OCI-LY3 (cell line): ENCODE measurements around the gene MDGA2.
"Not testable (repeated sequence)": the region's sequence is repeated elsewhere in the genome, so short reads cannot be mapped to it uniquely, and the experiment has no call there.

Experiments
- H2AFZ ChIP-seq: fragments of 200-600, 300-600 bp; shearing (Covaris generic); 2 replicates; pipeline ENCODE4 v1.6.0; 2014; ENCODE audit warnings: antibody characterized with exemption, low read depth, low read length
- H3K27ac ChIP-seq: fragments of 200-600, 300-600 bp; sonication (generic); 2 replicates; pipeline ENCODE4 v1.5.1; 2014; ENCODE audit warnings: mild to moderate bottlenecking, low read length, moderate library complexity, mixed read lengths
- H3K27me3 ChIP-seq: fragments of 200-600, 300-600 bp; sonication (generic); 2 replicates; pipeline ENCODE4 v1.6.1; 2014; ENCODE audit warnings: low read depth, low read length, mixed read lengths
- H3K36me3 ChIP-seq: fragments of 200-600, 300-600 bp; sonication (generic); replicated peaks from 2 replicates; pipeline ENCODE3; 2014; ENCODE audit warnings: low read depth, low read length, mixed read lengths
- H3K4me1 ChIP-seq: fragments of 300-600, 200-600 bp; sonication (generic); 2 replicates; pipeline ENCODE4 v1.6.1; 2014; ENCODE audit warnings: low read length, mixed read lengths
- H3K4me2 ChIP-seq: fragments of 200-600, 300-600 bp; sonication (generic); 2 replicates; pipeline ENCODE4 v1.6.1; 2014; ENCODE audit warnings: low read length, mixed read lengths
- H3K4me3 ChIP-seq: fragments of 300-600, 200-600 bp; sonication (generic); 2 replicates; pipeline ENCODE4 v1.5.1; 2014; ENCODE audit warnings: antibody characterized with exemption, mild to moderate bottlenecking, low read length, moderate library complexity
- H3K79me2 ChIP-seq: fragments of 300-600, 200-600 bp; shearing (Covaris generic); 2 replicates; pipeline ENCODE4 v1.6.1; 2014; ENCODE audit warnings: mild to moderate bottlenecking, low read length, mixed read lengths
- H3K9ac ChIP-seq: fragments of 300-600, 200-600 bp; shearing (Covaris generic); 2 replicates; pipeline ENCODE4 v1.6.0; 2014; ENCODE audit warnings: mild to moderate bottlenecking, low read length, moderate library complexity
- H3K9me3 ChIP-seq: fragments of 200-600, 300-600 bp; shearing (Covaris generic); 2 replicates; pipeline ENCODE4 v1.6.1; 2014; ENCODE audit warnings: low read length, mixed read lengths; ENCODE audit not compliant: insufficient read depth
- H4K20me1 ChIP-seq: fragments of 200-600, 300-600 bp; sonication (generic); 2 replicates; pipeline ENCODE4 v1.6.1; 2016; ENCODE audit warnings: low read length, mixed read lengths; ENCODE audit not compliant: insufficient read depth
- CTCF ChIP-seq: fragments of 200-600, 300-600 bp; sonication (generic); IDR thresholded peaks from 2 replicates; pipeline ENCODE4 v1.5.1; 2014; ENCODE audit warnings: antibody characterized with exemption, low read length, low read depth
- EZH2phosphoT487 ChIP-seq: fragments of 200-600 bp; shearing (Covaris generic); IDR thresholded peaks from 2 replicates; pipeline ENCODE4 v1.6.1; 2018; ENCODE audit warnings: antibody characterized with exemption, mixed run types, low read depth

Gene MDGA2

GRCh38 chr14:47191700-47192099, 483.7 kb downstream of the MDGA2 start:
- H3K79me2 ChIP-seq, result no peaks in the 10 kb centered on the region
- no peaks in the 10 kb centered on the region for H3K36me3 ChIP-seq
- no peaks in the 10 kb centered on the region for H3K9me3 ChIP-seq
- H3K9ac ChIP-seq, result no peak overlapping the region
- no peaks in the 10 kb centered on the region for H3K4me1 ChIP-seq
- H3K27ac ChIP-seq, result no peak overlapping the region
- H3K4me3 ChIP-seq, result no peak overlapping the region
- no peak for TF ChIP-seq EZH2phosphoT487
- no peak for TF ChIP-seq CTCF
- no peak overlapping the region for H2AFZ ChIP-seq
- no peak overlapping the region for H3K4me2 ChIP-seq
- H3K27me3 ChIP-seq, result no peaks in the 10 kb centered on the region
- no peaks in the 10 kb centered on the region for H4K20me1 ChIP-seq

GRCh38 chr14:47189911-47190484, 485.4 kb downstream of the MDGA2 start:
- TF ChIP-seq EZH2phosphoT487, result no peak
- no peak for TF ChIP-seq CTCF
- Histone ChIP-seq H3K27me3 (no peaks in the 10 kb centered on the region), H4K20me1 (no peaks in the 10 kb centered on the region), H3K79me2 (no peaks in the 10 kb centered on the region), H3K4me1 (no peaks in the 10 kb centered on the region), H3K4me3 (no peak overlapping the region), H3K36me3 (no peaks in the 10 kb centered on the region), H3K9ac (no peak overlapping the region), H3K9me3 (no peaks in the 10 kb centered on the region), H3K27ac (no peak overlapping the region), H3K4me2 (no peak overlapping the region), H2AFZ (no peak overlapping the region)

GRCh38 chr14:47186486-47186885, 488.9 kb downstream of the MDGA2 start:
- Histone ChIP-seq H2AFZ (no peak overlapping the region), H3K79me2 (no peaks in the 10 kb centered on the region), H3K9me3 (no peaks in the 10 kb centered on the region), H3K36me3 (no peaks in the 10 kb centered on the region), H3K27me3 (no peaks in the 10 kb centered on the region), H4K20me1 (no peaks in the 10 kb centered on the region), H3K27ac (no peak overlapping the region), H3K4me3 (no peak overlapping the region), H3K4me2 (no peak overlapping the region), H3K9ac (no peak overlapping the region), H3K4me1 (no peaks in the 10 kb centered on the region)
- no peak for TF ChIP-seq EZH2phosphoT487
- no peak for TF ChIP-seq CTCF

GRCh38 chr14:47179906-47180305, 495.5 kb downstream of the MDGA2 start:
- no peaks in the 10 kb centered on the region for H3K36me3 ChIP-seq
- H4K20me1 ChIP-seq, result no peaks in the 10 kb centered on the region
- H3K27me3 ChIP-seq, result no peaks in the 10 kb centered on the region
- no peak overlapping the region for H3K27ac ChIP-seq
- no peaks in the 10 kb centered on the region for H3K9me3 ChIP-seq
- H3K4me3 ChIP-seq, result no peak overlapping the region
- no peak overlapping the region for H3K9ac ChIP-seq
- H3K79me2 ChIP-seq, result no peaks in the 10 kb centered on the region
- no peak overlapping the region for H3K4me2 ChIP-seq
- no peaks in the 10 kb centered on the region for H3K4me1 ChIP-seq
- TF ChIP-seq EZH2phosphoT487 (no peak), CTCF (no peak)
- H2AFZ ChIP-seq, result no peak overlapping the region

- not testable (repeated sequence) for H3K4me2 ChIP-seq, H3K27me3 ChIP-seq, H3K9me3 ChIP-seq, H3K79me2 ChIP-seq, H2AFZ ChIP-seq, H3K4me1 ChIP-seq, H3K4me3 ChIP-seq, H4K20me1 ChIP-seq, H3K27ac ChIP-seq, H3K9ac ChIP-seq, H3K36me3 ChIP-seq
Observed at GRCh38 chr14:47171896-47172295, 503.5 kb downstream of the MDGA2 start.
